ENCODE results near the gene SLC35B2.

The SLC35B2 gene

GRCh38 chr6:44284121-44284520 lies 26.8 kb upstream of the SLC35B2 start:
- H3K79me2 ChIP-seq (ENCODE audit: insufficient read depth, low read depth) = no peaks in the 10 kb centered on the region
- TF ChIP-seq, protein P1, sequence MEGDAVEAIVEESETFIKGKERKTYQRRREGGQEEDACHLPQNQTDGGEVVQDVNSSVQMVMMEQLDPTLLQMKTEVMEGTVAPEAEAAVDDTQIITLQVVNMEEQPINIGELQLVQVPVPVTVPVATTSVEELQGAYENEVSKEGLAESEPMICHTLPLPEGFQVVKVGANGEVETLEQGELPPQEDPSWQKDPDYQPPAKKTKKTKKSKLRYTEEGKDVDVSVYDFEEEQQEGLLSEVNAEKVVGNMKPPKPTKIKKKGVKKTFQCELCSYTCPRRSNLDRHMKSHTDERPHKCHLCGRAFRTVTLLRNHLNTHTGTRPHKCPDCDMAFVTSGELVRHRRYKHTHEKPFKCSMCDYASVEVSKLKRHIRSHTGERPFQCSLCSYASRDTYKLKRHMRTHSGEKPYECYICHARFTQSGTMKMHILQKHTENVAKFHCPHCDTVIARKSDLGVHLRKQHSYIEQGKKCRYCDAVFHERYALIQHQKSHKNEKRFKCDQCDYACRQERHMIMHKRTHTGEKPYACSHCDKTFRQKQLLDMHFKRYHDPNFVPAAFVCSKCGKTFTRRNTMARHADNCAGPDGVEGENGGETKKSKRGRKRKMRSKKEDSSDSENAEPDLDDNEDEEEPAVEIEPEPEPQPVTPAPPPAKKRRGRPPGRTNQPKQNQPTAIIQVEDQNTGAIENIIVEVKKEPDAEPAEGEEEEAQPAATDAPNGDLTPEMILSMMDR (conservative IDR thresholded peaks at IDR 0.05; ENCODE audit: low read depth, low read length) = no peak
- no peak overlapping the region for H2AFZ ChIP-seq (ENCODE audit: low read depth)
- H3K9ac ChIP-seq = no peak overlapping the region
- H3K27ac ChIP-seq = no peak overlapping the region
- H3K4me1 ChIP-seq (ENCODE audit: low read depth, poor library complexity, severe bottlenecking) = no peaks in the 10 kb centered on the region
- H4K20me1 ChIP-seq (ENCODE audit: insufficient read depth) = no peaks in the 10 kb centered on the region
- no peak overlapping the region for H3K4me3 ChIP-seq (IDR thresholded peaks at IDR 0.05; ENCODE audit: insufficient read depth, low read depth, low read length)
- no peaks in the 10 kb centered on the region for H3K36me3 ChIP-seq (ENCODE audit: insufficient read depth)
- H3K4me2 ChIP-seq = no peak overlapping the region
- H3K27me3 ChIP-seq (ENCODE audit: insufficient read depth, low read depth) = peaks cover 75% of the 10 kb centered on the region

- no peak overlapping the region for H2AFZ ChIP-seq (ENCODE audit: low read depth)
Measured at GRCh38 chr6:44278774-44279697, 21.7 kb upstream of the SLC35B2 start.

GRCh38 chr6:44278315-44278714 lies 21.0 kb upstream of the SLC35B2 start:
- TF ChIP-seq, protein P1 (conservative IDR thresholded peaks at IDR 0.05; ENCODE audit: low read depth, low read length) = no peak
- Histone ChIP-seq H4K20me1 (ENCODE audit: insufficient read depth) (no peaks in the 10 kb centered on the region), H3K4me3 (IDR thresholded peaks at IDR 0.05; ENCODE audit: insufficient read depth, low read depth, low read length) (no peak overlapping the region), H3K27ac (no peak overlapping the region), H3K4me1 (ENCODE audit: low read depth, poor library complexity, severe bottlenecking) (no peaks in the 10 kb centered on the region), H3K36me3 (ENCODE audit: insufficient read depth) (no peaks in the 10 kb centered on the region), H3K79me2 (ENCODE audit: insufficient read depth, low read depth) (no peaks in the 10 kb centered on the region), H3K4me2 (no peak overlapping the region), H3K27me3 (ENCODE audit: insufficient read depth, low read depth) (peaks cover 55% of the 10 kb centered on the region), H3K9ac (no peak overlapping the region), H2AFZ (ENCODE audit: low read depth) (no peak overlapping the region)

More at GRCh38 chr6:44278774-44279697, 21.7 kb upstream of the SLC35B2 start:
- H3K27me3 ChIP-seq (ENCODE audit: insufficient read depth, low read depth) = peaks cover 61% of the 10 kb centered on the region
- H3K36me3 ChIP-seq (ENCODE audit: insufficient read depth) = no peaks in the 10 kb centered on the region
- H3K27ac ChIP-seq = no peak overlapping the region
- no peak overlapping the region for H3K9ac ChIP-seq
- H3K79me2 ChIP-seq (ENCODE audit: insufficient read depth, low read depth) = no peaks in the 10 kb centered on the region
- no peak overlapping the region for H3K4me2 ChIP-seq
- no peaks in the 10 kb centered on the region for H4K20me1 ChIP-seq (ENCODE audit: insufficient read depth)
- H3K4me3 ChIP-seq (IDR thresholded peaks at IDR 0.05; ENCODE audit: insufficient read depth, low read depth, low read length) = no peak overlapping the region
- TF ChIP-seq, protein P1 (conservative IDR thresholded peaks at IDR 0.05; ENCODE audit: low read depth, low read length) = no peak
- H3K4me1 ChIP-seq (ENCODE audit: low read depth, poor library complexity, severe bottlenecking) = no peaks in the 10 kb centered on the region

DNA sequence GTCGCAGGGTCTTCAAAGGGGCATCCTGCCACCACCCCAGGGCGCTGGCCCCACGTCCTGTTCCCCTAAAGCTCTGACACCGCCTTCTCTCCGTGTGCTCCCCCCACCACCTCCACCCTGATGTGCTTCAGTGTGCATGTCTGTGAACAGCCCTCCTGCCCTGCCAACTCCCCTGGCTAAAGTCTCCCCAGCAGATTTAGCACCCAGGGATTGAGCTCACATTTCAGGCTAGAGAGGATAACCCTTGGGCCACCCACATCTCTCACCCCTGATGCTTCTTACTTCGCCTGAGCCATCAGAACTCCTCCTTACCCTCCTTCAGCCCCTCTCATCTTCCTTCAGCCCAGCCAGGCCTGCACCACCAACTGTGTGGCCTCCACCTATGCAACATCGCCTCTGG lies 20.4 kb upstream of the SLC35B2 start:
- H4K20me1 ChIP-seq (ENCODE audit: insufficient read depth) = no peaks in the 10 kb centered on the region
- H3K36me3 ChIP-seq (ENCODE audit: insufficient read depth) = no peaks in the 10 kb centered on the region
- H3K27ac ChIP-seq = no peak overlapping the region
- no peaks in the 10 kb centered on the region for H3K79me2 ChIP-seq (ENCODE audit: insufficient read depth, low read depth)
- no peaks in the 10 kb centered on the region for H3K4me1 ChIP-seq (ENCODE audit: low read depth, poor library complexity, severe bottlenecking)
- TF ChIP-seq, protein P1 (conservative IDR thresholded peaks at IDR 0.05; ENCODE audit: low read depth, low read length) = no peak
- H3K4me3 ChIP-seq (IDR thresholded peaks at IDR 0.05; ENCODE audit: insufficient read depth, low read depth, low read length) = no peak overlapping the region
- peaks cover 54% of the 10 kb centered on the region for H3K27me3 ChIP-seq (ENCODE audit: insufficient read depth, low read depth)
- no peak overlapping the region for H2AFZ ChIP-seq (ENCODE audit: low read depth)
- no peak overlapping the region for H3K9ac ChIP-seq
- no peak overlapping the region for H3K4me2 ChIP-seq
